Kasumi-1 (cell line): ENCODE measurements around the gene SMAD7.

Experiments
- DNase-seq, 2 experiments: peaks; one replicate each; lab custom pipeline; 2025; lab: John Stamatoyannopoulos, UW

Gene SMAD7

GRCh38 chr18:48893608-48894600, 56.9 kb downstream of the SMAD7 start:
- no peak for DNase-seq

DNA sequence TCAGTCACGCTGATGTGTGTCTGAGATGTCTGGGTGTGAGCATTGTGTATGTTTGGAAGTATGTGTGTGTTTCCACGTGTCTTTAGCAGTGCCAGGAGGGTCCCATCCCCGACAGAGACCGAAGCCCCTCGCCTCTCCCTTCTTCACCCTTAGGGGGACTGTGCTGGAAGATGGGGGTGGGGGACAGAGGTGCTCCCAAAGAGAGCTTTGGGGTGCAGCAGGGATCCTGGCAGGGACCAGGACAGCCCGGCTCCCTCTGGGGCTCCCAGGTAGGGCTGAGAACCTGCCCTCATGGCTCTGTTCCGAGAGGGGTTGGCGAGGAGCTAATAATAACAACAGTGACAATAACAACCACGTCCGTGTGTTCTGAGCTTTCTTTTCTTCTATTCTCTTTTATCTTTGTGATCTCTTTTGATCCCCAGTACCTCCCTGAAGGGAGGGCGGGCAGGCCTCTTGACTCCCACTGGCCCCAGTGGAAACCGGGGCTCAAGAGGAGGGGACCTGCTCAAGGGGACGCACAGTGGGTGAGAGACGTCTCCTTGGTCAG, 57.6 kb downstream of the SMAD7 start:
- DNase-seq = no peak

GRCh38 chr18:48892146-48892855, 58.5 kb downstream of the SMAD7 start:
- DNase-seq = no peak

DNA sequence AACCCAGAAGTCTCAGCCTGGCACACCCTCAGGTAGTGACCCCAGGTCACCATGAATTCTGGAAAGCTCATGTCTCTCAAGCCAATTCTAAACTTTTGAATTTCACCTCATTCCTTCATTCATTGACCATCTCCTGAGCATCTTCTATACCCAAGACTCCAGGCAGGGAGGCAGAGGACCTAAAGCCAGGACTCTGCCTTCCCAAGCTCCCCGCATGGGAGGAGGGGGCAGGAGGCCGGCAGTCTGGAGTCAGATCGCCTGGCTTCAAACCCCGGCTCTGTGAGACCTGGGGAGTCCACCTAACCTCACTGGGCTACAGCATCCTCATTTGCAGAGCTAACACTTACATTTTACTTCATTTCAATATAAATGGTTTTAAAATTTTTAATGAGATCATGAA, 59.0 kb downstream of the SMAD7 start:
- no peak for DNase-seq

DNA sequence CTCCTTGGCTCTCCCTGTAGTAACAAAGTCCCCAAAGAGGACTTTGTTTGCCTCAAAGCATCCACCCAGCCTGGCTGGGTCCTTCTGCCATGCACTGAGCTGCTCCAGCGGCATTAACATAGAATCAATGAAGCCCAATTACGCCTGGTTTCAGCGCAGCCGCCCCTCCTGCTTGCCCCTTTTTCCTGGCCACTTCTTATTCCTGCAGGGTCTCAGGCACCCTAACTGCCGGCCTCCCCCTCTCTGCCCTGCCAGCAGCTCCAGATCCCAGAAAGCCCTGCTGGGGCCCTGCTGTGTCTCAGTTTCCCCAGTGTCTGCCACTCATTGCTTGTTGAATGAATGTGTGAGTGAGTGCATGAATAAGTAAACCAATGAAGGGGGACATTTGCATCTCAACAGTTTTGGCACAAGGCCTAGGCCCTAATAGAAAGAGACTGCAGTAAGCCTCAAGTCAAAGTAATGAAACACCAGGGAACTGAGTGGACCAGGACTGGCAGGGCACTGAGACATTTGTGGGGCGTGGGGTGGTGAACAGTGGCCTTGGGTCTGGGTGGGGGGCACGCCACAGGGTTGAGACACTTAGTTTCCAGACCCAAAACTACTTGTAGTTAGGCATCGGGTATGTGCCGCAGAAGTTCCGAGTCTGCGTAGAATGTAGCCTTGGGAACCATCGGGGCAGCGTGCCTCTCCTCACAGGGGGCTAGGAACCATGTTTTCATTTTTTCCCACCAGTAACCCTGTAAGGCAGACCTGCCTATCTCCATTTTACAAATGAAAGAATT, 60.6 kb downstream of the SMAD7 start:
- DNase-seq = no peak

DNA sequence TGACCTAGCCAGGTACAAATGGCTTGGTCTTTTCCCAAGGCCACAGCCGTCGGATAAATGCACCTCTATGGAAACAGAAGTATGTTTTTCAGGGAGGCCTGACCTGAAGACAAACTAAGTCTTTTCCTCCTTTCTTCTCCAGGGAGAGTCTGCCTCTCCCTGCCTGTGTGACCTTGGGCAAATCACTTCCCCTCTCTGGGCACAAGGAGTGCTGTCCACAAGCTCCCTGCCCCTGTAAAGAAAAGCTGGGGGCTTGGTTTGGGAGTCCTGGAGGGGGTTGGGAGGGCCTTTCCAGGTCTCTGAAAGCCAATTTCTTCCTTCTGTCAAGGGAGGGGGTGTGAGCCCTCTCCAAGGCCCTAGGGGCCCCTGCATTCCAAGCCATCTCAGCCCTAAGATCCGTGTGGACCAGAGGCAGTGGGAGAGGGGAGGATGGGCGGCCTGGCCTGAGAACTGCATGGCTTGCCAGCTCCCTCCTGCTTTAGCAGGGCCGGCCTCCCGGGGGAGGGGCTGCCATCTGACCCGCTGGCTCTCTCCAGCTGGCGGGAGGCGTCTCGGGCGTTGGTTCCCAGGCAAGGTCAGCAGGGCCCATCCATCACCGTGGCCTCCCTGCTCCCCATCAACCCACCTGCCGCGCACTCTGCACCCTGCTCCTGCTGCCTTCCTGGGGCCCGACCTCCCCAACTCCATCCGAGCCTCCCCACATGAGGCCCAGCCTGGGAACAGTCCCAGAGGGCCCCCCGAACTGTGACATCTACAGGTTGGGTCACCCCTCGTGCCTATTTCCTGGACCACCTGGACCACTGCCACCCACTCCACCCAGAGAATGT, 61.4 kb downstream of the SMAD7 start:
- no peak for DNase-seq

DNA sequence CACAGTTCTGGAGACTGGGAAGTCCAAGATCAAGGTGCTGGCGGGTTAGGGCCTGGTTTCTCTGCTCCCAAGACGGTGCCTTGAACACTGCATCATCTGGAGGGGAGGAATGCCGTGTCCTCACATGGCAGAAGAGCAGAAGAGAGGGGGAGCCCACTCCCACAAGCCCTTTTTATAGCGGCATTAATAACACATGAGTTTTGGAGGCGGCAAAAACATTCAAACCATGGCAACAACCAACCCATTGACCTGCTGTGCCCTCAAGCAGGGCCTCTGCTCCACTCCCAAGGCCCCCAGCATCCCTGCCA, 62.0 kb downstream of the SMAD7 start:
- DNase-seq = no peak

DNA sequence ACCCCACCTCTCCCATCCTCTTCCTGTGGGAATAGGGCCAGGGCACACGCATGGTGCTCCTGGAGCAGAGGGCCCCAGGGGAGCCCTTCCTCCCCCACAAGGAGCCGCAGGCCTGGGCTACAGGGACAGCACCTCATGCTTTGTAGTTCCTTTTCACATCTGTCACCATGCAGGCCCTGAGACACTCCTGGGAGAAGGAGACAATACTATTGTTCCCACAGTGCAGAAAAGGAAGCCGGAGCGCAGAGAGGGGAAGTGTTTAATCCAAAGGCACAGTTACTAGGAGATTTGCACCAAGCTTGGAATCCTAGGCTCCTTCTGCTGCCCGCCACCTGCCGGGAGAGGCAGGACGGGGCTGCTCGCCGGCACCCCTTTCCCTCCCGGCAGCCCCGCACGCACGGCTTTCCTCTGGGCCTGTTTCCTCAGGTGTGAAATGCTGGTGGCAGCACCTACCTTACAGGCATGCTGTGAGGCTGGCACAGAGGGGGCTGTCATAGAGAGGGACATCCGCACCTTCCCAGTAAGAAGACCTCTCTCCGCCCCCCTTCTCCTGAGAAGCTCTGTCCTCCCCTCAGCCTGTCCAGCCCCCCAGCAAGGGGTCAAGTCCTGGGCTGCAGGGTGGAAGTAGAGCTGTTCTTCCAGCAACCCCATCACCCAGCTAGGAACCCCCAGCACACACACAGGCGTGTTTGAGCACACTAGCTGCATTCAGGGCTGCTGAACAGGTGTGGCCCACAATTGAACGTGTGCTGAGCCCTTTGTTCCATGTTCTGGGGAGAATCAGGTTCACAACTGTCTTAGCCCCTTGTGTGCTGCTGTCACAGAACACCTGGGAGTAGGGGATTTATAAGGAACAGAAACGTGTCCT, 62.6 kb downstream of the SMAD7 start:
- DNase-seq = no peak

DNA sequence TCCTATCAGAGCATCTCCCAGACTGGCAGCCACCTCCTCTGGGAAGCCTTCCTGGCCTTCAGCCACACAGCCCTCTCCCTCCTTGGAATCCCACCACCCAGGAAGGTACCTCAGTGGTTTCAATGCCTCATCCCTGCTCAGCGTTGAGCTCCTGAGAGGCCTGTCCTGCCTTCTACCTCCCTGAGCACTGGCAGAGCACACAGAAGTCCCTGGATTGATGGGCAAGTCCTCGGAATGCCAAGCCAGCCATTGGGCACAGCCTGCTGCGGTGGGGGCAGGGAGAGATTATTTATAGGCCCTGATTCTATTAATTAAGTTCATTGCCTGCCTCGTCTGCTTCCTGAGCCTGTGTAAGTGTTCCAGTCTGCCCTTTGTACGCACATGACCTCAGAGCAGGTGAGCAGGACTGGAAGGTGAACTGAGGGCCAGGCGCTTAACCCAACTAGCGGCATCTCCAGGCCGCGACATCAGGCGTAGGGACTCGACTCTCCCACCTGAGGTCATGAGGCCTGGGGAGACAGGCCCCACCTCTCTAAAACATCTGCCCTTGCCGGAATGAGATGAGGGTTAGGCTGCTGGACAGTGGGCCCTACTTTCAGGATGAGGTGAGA, 63.4 kb downstream of the SMAD7 start:
- no peak for DNase-seq

DNA sequence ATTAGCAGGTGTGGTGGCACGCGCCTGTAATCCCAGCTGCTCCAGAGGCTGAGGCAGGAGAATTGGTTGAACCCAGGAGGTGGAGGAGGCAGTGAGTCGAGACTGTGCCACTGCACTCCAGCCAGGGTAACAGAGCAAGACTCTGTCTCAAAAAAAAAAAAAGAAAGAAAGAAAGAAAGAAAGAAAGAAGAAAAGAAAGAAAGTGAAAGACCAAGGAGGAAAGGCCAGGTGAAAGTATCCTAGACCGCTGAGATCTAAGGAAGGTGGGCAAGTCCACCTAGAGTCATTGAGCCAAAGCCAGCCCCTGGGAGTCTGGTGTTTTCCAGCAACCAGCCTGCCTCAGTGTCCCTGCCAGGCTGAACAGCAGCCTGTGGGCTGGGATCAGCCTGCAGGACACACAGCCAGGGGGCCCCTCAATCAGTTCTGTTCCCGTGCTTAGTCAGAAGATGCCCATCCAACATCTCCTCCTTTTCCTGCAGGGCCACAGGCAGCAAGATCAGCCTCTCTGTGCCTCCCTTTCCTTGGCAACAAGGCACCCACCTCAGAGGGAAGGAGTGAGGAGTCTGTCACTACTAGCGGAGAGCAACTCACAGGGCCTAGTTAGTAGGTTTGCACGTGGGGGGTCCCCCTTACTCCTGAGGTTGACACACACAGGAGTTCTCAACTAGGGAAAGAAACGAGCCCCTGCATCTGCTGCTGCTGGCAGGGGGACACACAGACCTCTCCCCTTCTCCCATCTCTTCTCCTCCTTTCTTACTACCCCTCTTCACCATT, 64.1 kb downstream of the SMAD7 start:
- no peak for DNase-seq

DNA sequence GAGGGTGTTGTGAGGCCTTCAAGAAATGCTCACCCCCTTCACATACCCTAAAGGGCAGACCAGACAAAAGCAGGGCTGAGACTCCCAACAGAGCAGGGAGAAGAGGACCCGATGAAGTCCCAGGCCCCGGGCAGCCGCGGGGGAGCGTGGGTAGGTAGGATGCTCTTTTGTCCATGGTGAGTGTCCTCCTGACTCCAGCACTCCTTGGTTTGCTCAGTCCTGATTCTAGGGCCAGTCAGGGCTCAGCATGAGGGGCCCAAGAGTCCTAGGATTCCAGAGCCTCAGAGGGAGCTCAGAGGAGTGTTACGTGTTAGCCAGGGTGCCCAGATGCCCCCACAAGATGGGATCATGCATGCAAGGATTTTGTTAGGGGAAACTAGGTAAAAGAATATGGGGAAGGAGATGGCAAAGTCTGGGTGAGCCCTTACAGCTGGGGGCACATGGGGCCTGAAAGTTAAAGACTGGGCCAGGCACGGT, 64.8 kb downstream of the SMAD7 start:
- no peak for DNase-seq

GRCh38 chr18:48885266-48885923, 65.4 kb downstream of the SMAD7 start:
- DNase-seq = no peak

DNA sequence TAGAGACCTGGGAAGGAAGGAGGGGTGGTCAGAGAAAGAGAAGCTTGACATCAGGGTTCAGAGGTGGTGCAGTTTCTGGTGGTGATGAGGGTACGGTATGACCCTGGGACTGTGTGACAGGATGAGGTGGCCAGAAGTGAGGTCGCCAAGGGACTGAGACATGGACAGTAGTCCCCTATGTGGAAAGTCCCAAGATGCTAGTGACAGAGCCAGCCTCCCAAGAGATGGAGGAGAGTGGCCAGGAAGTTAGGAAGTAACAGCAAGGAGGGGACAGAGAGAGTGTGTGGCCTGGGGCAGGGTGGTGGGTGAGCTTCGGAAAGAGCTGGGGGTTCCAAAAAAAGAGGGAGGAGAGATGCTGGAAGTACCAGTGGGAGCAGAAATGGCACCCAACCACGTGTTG, 66.0 kb downstream of the SMAD7 start:
- DNase-seq = no peak

- no peak for DNase-seq
Measured at GRCh38 chr18:48884306-48884705, 66.5 kb downstream of the SMAD7 start.

DNA sequence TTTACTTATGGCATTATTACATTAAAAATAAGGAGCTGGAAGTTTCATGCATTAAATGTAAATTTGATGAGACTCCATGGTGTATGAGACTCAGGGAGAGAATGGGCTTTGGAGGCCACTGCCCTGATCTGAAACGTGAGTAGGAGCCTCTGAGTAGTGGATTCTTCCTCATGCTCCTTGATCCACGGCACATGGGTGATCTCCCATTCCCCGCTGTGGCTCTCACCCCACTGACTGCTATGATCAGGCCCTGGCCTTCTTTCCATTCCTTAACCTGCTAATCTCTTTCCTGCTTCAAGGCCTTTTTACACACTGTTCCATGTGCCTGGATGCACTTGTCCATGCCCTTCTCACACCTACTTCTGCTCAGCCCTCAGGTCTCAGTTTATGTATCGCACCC, 68.4 kb downstream of the SMAD7 start:
- no peak for DNase-seq

DNA sequence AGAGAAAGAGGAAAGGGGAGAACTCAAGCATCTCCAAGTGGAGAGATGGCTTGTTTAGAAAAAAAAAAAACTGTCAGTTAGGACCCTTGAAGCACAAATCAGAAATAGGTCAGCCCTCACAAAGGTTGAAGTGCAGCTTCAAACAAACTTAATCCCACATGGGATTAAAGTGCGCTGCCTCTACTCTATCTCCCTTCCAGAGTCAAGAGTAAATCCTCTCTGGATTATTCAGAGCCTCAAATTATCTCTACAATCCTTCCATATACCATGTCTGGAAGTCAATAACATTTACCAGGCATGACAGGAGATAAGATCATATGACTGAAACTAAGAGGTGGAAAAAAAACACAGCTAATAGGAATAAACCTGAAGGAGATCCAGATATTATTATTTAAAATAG, 69.8 kb downstream of the SMAD7 start:
- no peak for DNase-seq

DNA sequence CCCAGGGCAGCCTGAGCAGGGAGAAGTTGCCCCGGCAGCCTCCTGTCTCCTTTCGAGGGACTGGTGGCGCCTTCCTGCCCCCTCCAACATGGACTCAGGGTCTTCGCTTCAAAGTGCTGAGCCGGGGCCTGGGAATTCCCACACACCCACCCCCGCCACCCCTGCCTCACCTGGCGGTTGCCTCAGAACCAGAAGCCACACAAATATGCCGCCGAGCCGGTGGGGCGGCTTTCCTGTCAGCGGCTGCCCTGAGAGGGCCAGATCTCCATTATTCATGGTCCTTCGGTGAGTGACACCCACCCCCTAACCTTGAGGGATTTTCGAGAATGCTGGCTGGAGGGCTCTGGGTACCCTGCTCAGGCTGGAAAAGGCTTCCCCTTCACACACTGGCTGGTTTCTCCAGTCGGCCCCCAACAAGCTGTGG, 71.7 kb downstream of the SMAD7 start:
- no peak for DNase-seq

- DNase-seq = no peak
Measured at GRCh38 chr18:48878471-48878870, 72.3 kb downstream of the SMAD7 start.

DNA sequence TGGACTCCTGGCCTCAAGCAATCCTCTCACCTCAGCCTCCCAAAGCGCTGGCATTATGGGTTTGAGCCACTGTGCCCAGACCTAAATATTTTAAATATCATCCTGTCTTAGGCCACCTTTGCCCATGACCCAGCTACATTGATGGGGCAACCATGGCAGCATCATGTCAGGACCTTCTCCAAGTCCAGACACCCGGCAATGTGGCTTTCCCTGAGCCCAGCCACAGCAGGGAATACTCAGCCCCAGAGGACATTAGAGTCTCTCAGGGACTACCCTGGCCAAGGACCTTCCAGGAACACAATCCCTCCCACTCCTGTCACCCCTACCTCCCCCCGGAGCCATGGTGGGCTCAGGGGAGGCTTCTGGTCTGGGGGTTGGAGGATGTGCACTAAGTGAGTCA, 72.8 kb downstream of the SMAD7 start:
- no peak for DNase-seq
